Measurements from ENCODE around the gene TRIO. TPM values are rescaled to one million over a fixed set of nuclear protein-coding genes. Genes with fewer than 3 reads are reported as not detected.

TRIO gene
- total and polyA plus RNA-seq, 10 of the 15 experiments (the other 5 are each of a cell fraction or from before 2014, with no cell fraction given), result 5.1 to 96.4 (median 44.6) TPM

- Histone ChIP-seq H2AFZ (ENCODE audit: control insufficient read depth, low read depth, low read length) (no peak overlapping the region), H3K4me2 (ENCODE audit: control insufficient read depth, insufficient read depth) (no peak overlapping the region), H3K27me3 (replicated peaks in 1 of 2; ENCODE audit: control insufficient read depth in 2 of 2, insufficient read depth in 2 of 2, low read length in 1 of 2) (no peaks in the 10 kb centered on the region), H3K36me3 (ENCODE audit: control insufficient read depth in 2 of 2, insufficient read depth in 2 of 2, low read length in 1 of 2) (peaks cover 0 to 5% of the 10 kb centered on the region in 2 experiments; a peak in 2 of 4 replicates), H3K79me2 (ENCODE audit: control insufficient read depth, insufficient read depth, low read length) (peaks cover 94% of the 10 kb centered on the region), H4K20me1 (ENCODE audit: control insufficient read depth, insufficient read depth) (no peaks in the 10 kb centered on the region), H3K27ac (ENCODE audit: control insufficient read depth, insufficient read depth) (no peak overlapping the region), H3K4me3 (no peak overlapping the region), H3K4me1 (ENCODE audit: control insufficient read depth, insufficient read depth, low read length) (peaks cover 27% of the 10 kb centered on the region), H3K9me3 (replicated peaks; ENCODE audit: control insufficient read depth, insufficient read depth, low read length) (no peaks in the 10 kb centered on the region), H3K9ac (ENCODE audit: control insufficient read depth, insufficient read depth, low read length) (no peak overlapping the region)
- SMC1A ChIA-PET (ENCODE audit: uncharacterized antibody, unreplicated experiment), result interaction anchor here (0.6 to 14.1 kb wide), 10 partner anchors 9 to 629 kb away, joined by 3 to 182 read pairs (median 6); no protein-coding TSS in a partner anchor
- DNase-seq (ENCODE audit: low read depth, low spot score) (no peak), ATAC-seq (no peak), FAIRE-seq (no peak)
- POLR2A ChIA-PET, result interaction anchor here (0.5 to 2.0 kb wide), 14 partner anchors 9 to 486 kb away, joined by 3 to 13 read pairs (median 4); no protein-coding TSS in a partner anchor
- intact Hi-C loops (cut with micrococcal nuclease; ENCODE audit: unreplicated experiment) (no loop called here), in situ Hi-C loops (cut with MboI) (no loop called here)
- no TSS peak for BruUV-seq (replicated peaks)
- CTCF ChIA-PET, result interaction anchor here (0.7 to 1.6 kb wide), 8 partner anchors 9 to 73 kb away, joined by 3 to 4 read pairs (median 3); no protein-coding TSS in a partner anchor
- RAD21 ChIA-PET (ENCODE audit: unreplicated experiment), result interaction anchor here (0.7 to 20.6 kb wide), 5 partner anchors 31 to 67 kb away, joined by 3 to 344 read pairs (median 3); partner anchors contain the start of gene TRIO
- TF ChIP-seq PRDM15 (CRISPR knock-in tag; IDR thresholded peaks at IDR 0.05), result no peak
- no peak for TF ChIP-seq DPF2 (IDR thresholded peaks at IDR 0.05)
- TF ChIP-seq EZH2 (IDR thresholded peaks at IDR 0.05; ENCODE audit: borderline replicate concordance, control insufficient read depth, low read depth, low read length), result no peak
- no peak for TF ChIP-seq MYB (IDR thresholded peaks at IDR 0.05; ENCODE audit: borderline replicate concordance, low read depth, low read length)
- TF ChIP-seq SP1 (IDR thresholded peaks at IDR 0.05; ENCODE audit: low read depth, low read length), result no peak
- TF ChIP-seq ESRRA (IDR thresholded peaks at IDR 0.05; ENCODE audit: low read length), result no peak
- WGBS (ENCODE audit: insufficient coverage, insufficient replicate concordance, low lambda C conversion rate, missing lambda C conversion rate), result 97% methylated on average over 3 of the region's 3 CpGs
Observed at GRCh38 chr5:14180437-14180836, 37.3 kb downstream of the TRIO start.
